ENCODE measurements around the gene FAXC.

DNA sequence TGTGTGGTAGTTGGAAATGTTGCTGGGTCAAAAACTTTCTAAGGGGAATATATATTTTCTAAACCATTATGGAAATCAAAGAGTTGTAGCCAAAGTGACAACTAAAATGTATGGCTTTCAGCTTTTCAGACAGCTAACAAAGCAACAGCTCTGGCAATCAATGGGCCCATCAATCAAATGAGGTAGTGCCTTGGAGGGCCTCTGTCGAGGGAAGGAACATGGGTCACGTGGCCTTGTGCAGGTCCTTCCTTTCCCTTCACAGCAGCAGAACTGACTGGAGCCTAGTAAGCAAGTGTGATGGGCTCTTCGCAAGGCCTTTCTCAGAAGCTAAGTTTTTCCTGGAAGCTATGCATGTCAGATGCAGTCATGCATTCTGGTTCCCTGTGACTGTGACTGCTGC lies 17.9 kb downstream of the FAXC start:
- TF ChIP-seq, protein P1, sequence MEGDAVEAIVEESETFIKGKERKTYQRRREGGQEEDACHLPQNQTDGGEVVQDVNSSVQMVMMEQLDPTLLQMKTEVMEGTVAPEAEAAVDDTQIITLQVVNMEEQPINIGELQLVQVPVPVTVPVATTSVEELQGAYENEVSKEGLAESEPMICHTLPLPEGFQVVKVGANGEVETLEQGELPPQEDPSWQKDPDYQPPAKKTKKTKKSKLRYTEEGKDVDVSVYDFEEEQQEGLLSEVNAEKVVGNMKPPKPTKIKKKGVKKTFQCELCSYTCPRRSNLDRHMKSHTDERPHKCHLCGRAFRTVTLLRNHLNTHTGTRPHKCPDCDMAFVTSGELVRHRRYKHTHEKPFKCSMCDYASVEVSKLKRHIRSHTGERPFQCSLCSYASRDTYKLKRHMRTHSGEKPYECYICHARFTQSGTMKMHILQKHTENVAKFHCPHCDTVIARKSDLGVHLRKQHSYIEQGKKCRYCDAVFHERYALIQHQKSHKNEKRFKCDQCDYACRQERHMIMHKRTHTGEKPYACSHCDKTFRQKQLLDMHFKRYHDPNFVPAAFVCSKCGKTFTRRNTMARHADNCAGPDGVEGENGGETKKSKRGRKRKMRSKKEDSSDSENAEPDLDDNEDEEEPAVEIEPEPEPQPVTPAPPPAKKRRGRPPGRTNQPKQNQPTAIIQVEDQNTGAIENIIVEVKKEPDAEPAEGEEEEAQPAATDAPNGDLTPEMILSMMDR (IDR thresholded peaks at IDR 0.05; ENCODE audit: borderline replicate concordance, extremely low read depth, low read length, poor library complexity, severe bottlenecking): no peak
- TF ChIP-seq EZH2 (IDR thresholded peaks at IDR 0.05; ENCODE audit: borderline replicate concordance, low read depth, low read length, severe bottlenecking): no peak

Data from DND-41 (cell line).